HT-29 (cell line): Measurements from ENCODE around the gene GABRE. TPM values are rescaled to one million over a fixed set of nuclear protein-coding genes. Genes with fewer than 3 reads are reported as not detected.
A peak's percentile ranks its signal among the peaks of the same experiment; 100 is the strongest.

Experiments
- DNase-seq: peaks from one replicate; pipeline ENCODE4 v3.0.0-alpha.2; 2015; ENCODE audit warnings: low spot score
- total RNA-seq: library from RNA; depleted of rRNA; stranded (reverse); fragments of >200 nt; shearing (Covaris generic); gene quantifications from 2 replicates; pipeline ENCODE4 v1.2.3, GENCODE V29; 2014; rRNA removed

GABRE gene
- 36.9 and 54.4 TPM in 2 replicates for total RNA-seq

- DNase-seq: peak; percentile 76
These were observed at the start of gene GABRE for GRCh38 chrX:151974336-151975227. Gene GABRE, minus strand, starts transcription at chrX:151974676. Its CDS starts 51 bp downstream, at chrX:151974625.

GRCh38 chrX:152020888-152021287 is 46.4 kb upstream of the GABRE start:
- no peak for DNase-seq

GRCh38 chrX:151999813-152000212 is 25.3 kb upstream of the GABRE start:
- DNase-seq: no peak

GRCh38 chrX:151997539-151997938 is 23.1 kb upstream of the GABRE start:
- DNase-seq: no peak

GRCh38 chrX:151996347-151996746 is 21.9 kb upstream of the GABRE start:
- DNase-seq: peak; percentile 74

GRCh38 chrX:151994476-151994875 is 20.0 kb upstream of the GABRE start:
- no peak for DNase-seq

GRCh38 chrX:151988706-151989299 is 14.3 kb upstream of the GABRE start:
- no peak for DNase-seq

- DNase-seq: no peak
These were observed 12.6 kb upstream of the GABRE start for GRCh38 chrX:151987108-151987507.

- DNase-seq: peak; percentile 82
These were observed 11.5 kb upstream of the GABRE start for GRCh38 chrX:151985955-151986354.

- DNase-seq: no peak
These were observed 11.1 kb upstream of the GABRE start for GRCh38 chrX:151985531-151985930.

GRCh38 chrX:151984902-151985301 is 10.4 kb upstream of the GABRE start:
- DNase-seq: no peak

GRCh38 chrX:151984328-151984727 is 9.9 kb upstream of the GABRE start:
- DNase-seq: peak; percentile 39

- peak; percentile 38 for DNase-seq
These were observed 8.7 kb upstream of the GABRE start for GRCh38 chrX:151983186-151983585.

- peak; percentile 94 for DNase-seq
These were observed 7.7 kb upstream of the GABRE start for GRCh38 chrX:151982222-151982621.

- DNase-seq: peak; percentile 44
These were observed 6.7 kb upstream of the GABRE start for GRCh38 chrX:151981129-151981528.

- DNase-seq: no peak
These were observed 3.4 kb upstream of the GABRE start for GRCh38 chrX:151977923-151978322.

- no peak for DNase-seq
These were observed 2.5 kb upstream of the GABRE start for GRCh38 chrX:151977009-151977408.

GRCh38 chrX:151975736-151976275 is 1.3 kb upstream of the GABRE start:
- DNase-seq: no peak

- DNase-seq: peak; percentile 79
These were observed 735 bp upstream of the GABRE start for GRCh38 chrX:151975228-151975593.

- DNase-seq: peak; percentile 62
These were observed 583 bp downstream of the GABRE start for GRCh38 chrX:151973851-151974335.

GRCh38 chrX:151973060-151973661 is 1.3 kb downstream of the GABRE start:
- peak; percentile 44 for DNase-seq

- DNase-seq: peak; percentile 94
These were observed 3.8 kb downstream of the GABRE start for GRCh38 chrX:151970661-151971060.
